IPS DF 19.7 (cell line): ENCODE data around the gene THSD7A.

Experiments
- DNase-seq: peaks from one replicate; pipeline ENCODE4 v3.0.0-alpha.2; 2013; ENCODE audit warnings: low read depth, low spot score

Gene THSD7A

GRCh38 chr7:11413901-11414300 is 418.1 kb downstream of the THSD7A start:
- DNase-seq, result no peak

GRCh38 chr7:11412036-11412435 is 420.0 kb downstream of the THSD7A start:
- DNase-seq, result no peak

- no peak for DNase-seq
Measured at GRCh38 chr7:11410656-11411644, 421.0 kb downstream of the THSD7A start.

GRCh38 chr7:11404355-11404754 is 427.6 kb downstream of the THSD7A start:
- no peak for DNase-seq

GRCh38 chr7:11403781-11404180 is 428.2 kb downstream of the THSD7A start:
- DNase-seq, result no peak

GRCh38 chr7:11394438-11394837 is 437.6 kb downstream of the THSD7A start:
- DNase-seq, result no peak

GRCh38 chr7:11379641-11380040 is 452.4 kb downstream of the THSD7A start:
- no peak for DNase-seq

GRCh38 chr7:11376529-11376928 is 455.5 kb downstream of the THSD7A start:
- DNase-seq, result no peak

GRCh38 chr7:11374629-11375028 is 457.4 kb downstream of the THSD7A start:
- no peak for DNase-seq

GRCh38 chr7:11373546-11374142 is 458.4 kb downstream of the THSD7A start:
- no peak for DNase-seq

- no peak for DNase-seq
Measured at GRCh38 chr7:11369696-11370095, 462.3 kb downstream of the THSD7A start.

GRCh38 chr7:11366118-11366517 is 465.9 kb downstream of the THSD7A start:
- no peak for DNase-seq

GRCh38 chr7:11358637-11359036 is 473.4 kb downstream of the THSD7A start:
- no peak for DNase-seq

GRCh38 chr7:11355399-11356005 is 476.5 kb downstream of the THSD7A start:
- DNase-seq, result no peak

GRCh38 chr7:11346302-11346701 is 485.7 kb downstream of the THSD7A start:
- DNase-seq, result no peak

GRCh38 chr7:11345621-11346020 is 486.4 kb downstream of the THSD7A start:
- DNase-seq, result no peak

- DNase-seq, result no peak
Measured at GRCh38 chr7:11343818-11344413, 488.1 kb downstream of the THSD7A start.

- DNase-seq, result no peak
Measured at GRCh38 chr7:11343136-11343535, 488.9 kb downstream of the THSD7A start.

GRCh38 chr7:11341285-11341944 is 490.6 kb downstream of the THSD7A start:
- no peak for DNase-seq

GRCh38 chr7:11336432-11336831 is 495.6 kb downstream of the THSD7A start:
- no peak for DNase-seq

- no peak for DNase-seq
Measured at GRCh38 chr7:11335947-11336346, 496.1 kb downstream of the THSD7A start.

- DNase-seq, result no peak
Measured at GRCh38 chr7:11332865-11333228, 499.2 kb downstream of the THSD7A start.
